ENCODE data around the gene CDC42BPB.

The CDC42BPB gene

GRCh38 chr14:103013028-103013427 is 44.3 kb downstream of the CDC42BPB start:
- Histone ChIP-seq H3K9ac (no peak overlapping the region), H3K9me3 (replicated peaks in 1 of 11) (no peaks in the 10 kb centered on the region), H3K27ac (no peak overlapping the region), H3K4me3 (no peak overlapping the region), H3K36me3 (peaks cover 0 to 6% (median 0%) of the 10 kb centered on the region in 11 experiments; a peak in 1 of 22 replicates), H4K20me1 (peaks cover 0 to 64% (median 0%) of the 10 kb centered on the region in 11 experiments; a peak in 7 of 22 replicates), H3K4me1 (peaks cover 17 to 41% (median 24%) of the 10 kb centered on the region in 10 experiments), H3K4me2 (no peak overlapping the region), H3K27me3 (no peaks in the 10 kb centered on the region)
- TF ChIP-seq Cebpa-rat (IDR thresholded peaks at IDR 0.05): no peak

GRCh38 chr14:103009559-103009958 is 47.8 kb downstream of the CDC42BPB start:
- Histone ChIP-seq H4K20me1 (peaks cover 0 to 34% (median 0%) of the 10 kb centered on the region in 11 experiments; a peak in 3 of 22 replicates), H3K27ac (no peak overlapping the region), H3K4me2 (no peak overlapping the region), H3K27me3 (no peaks in the 10 kb centered on the region), H3K9ac (no peak overlapping the region), H3K4me1 (peaks cover 5 to 24% (median 6%) of the 10 kb centered on the region in 10 experiments), H3K36me3 (peaks cover 0 to 14% (median 0%) of the 10 kb centered on the region in 11 experiments; a peak in 1 of 22 replicates), H3K4me3 (no peak overlapping the region), H3K9me3 (replicated peaks in 1 of 11) (no peaks in the 10 kb centered on the region)
- TF ChIP-seq Cebpa-rat (IDR thresholded peaks at IDR 0.05): no peak

- no peak overlapping the region for H3K27ac ChIP-seq
- no peak overlapping the region for H3K4me3 ChIP-seq
- peaks cover 0 to 14% (median 0%) of the 10 kb centered on the region in 11 experiments; a peak in 1 of 22 replicates for H3K36me3 ChIP-seq
- H3K4me2 ChIP-seq: no peak overlapping the region
- no peak overlapping the region for H3K9ac ChIP-seq
- H3K4me1 ChIP-seq: peaks cover 0 to 17% (median 0%) of the 10 kb centered on the region in 10 experiments; a peak in 8 of 20 replicates
- no peaks in the 10 kb centered on the region for H3K27me3 ChIP-seq
- peaks cover 0 to 27% (median 0%) of the 10 kb centered on the region in 11 experiments; a peak in 4 of 22 replicates for H4K20me1 ChIP-seq
- no peak for TF ChIP-seq Cebpa-rat (IDR thresholded peaks at IDR 0.05)
- H3K9me3 ChIP-seq (replicated peaks in 1 of 11): no peaks in the 10 kb centered on the region
Observed at GRCh38 chr14:103008768-103009357, 48.5 kb downstream of the CDC42BPB start.

GRCh38 chr14:103008126-103008525 is 49.2 kb downstream of the CDC42BPB start:
- Histone ChIP-seq H3K27me3 (no peaks in the 10 kb centered on the region), H3K4me2 (no peak overlapping the region), H3K9ac (no peak overlapping the region), H3K4me3 (no peak overlapping the region), H3K9me3 (replicated peaks in 1 of 11) (no peaks in the 10 kb centered on the region), H3K4me1 (peaks cover 0 to 14% (median 1%) of the 10 kb centered on the region in 10 experiments; a peak in 11 of 20 replicates), H3K27ac (no peak overlapping the region), H3K36me3 (peaks cover 0 to 14% (median 0%) of the 10 kb centered on the region in 11 experiments; a peak in 1 of 22 replicates), H4K20me1 (peaks cover 0 to 21% (median 0%) of the 10 kb centered on the region in 11 experiments; a peak in 4 of 22 replicates)
- TF ChIP-seq Cebpa-rat (IDR thresholded peaks at IDR 0.05): no peak

GRCh38 chr14:103007555-103007954 is 49.8 kb downstream of the CDC42BPB start:
- peaks cover 0 to 14% (median 0%) of the 10 kb centered on the region in 11 experiments; a peak in 2 of 22 replicates for H3K36me3 ChIP-seq
- peaks cover 0 to 19% (median 7%) of the 10 kb centered on the region in 10 experiments; a peak in 14 of 20 replicates for H3K4me1 ChIP-seq
- no peak overlapping the region for H3K4me2 ChIP-seq
- H3K4me3 ChIP-seq: no peak overlapping the region
- peaks cover 0 to 19% (median 0%) of the 10 kb centered on the region in 11 experiments; a peak in 2 of 22 replicates for H4K20me1 ChIP-seq
- H3K27me3 ChIP-seq: no peaks in the 10 kb centered on the region
- no peak overlapping the region for H3K27ac ChIP-seq
- H3K9me3 ChIP-seq (replicated peaks in 1 of 11): no peaks in the 10 kb centered on the region
- H3K9ac ChIP-seq: no peak overlapping the region
- no peak for TF ChIP-seq Cebpa-rat (IDR thresholded peaks at IDR 0.05)

GRCh38 chr14:103006991-103007520 is 50.3 kb downstream of the CDC42BPB start:
- Histone ChIP-seq H3K27me3 (no peaks in the 10 kb centered on the region), H3K36me3 (peaks cover 0 to 15% (median 0%) of the 10 kb centered on the region in 11 experiments; a peak in 3 of 22 replicates), H3K4me2 (no peak overlapping the region; a peak in 1 of 22 replicates), H3K9ac (no peak overlapping the region), H3K4me1 (peaks cover 0 to 20% (median 9%) of the 10 kb centered on the region in 10 experiments; a peak in 14 of 20 replicates), H3K4me3 (no peak overlapping the region), H3K27ac (no peak overlapping the region), H4K20me1 (peaks cover 0 to 19% (median 0%) of the 10 kb centered on the region in 11 experiments; a peak in 2 of 22 replicates), H3K9me3 (replicated peaks in 1 of 11) (no peaks in the 10 kb centered on the region)
- no peak for TF ChIP-seq Cebpa-rat (IDR thresholded peaks at IDR 0.05)

- Histone ChIP-seq H3K9me3 (replicated peaks in 1 of 11) (no peaks in the 10 kb centered on the region), H3K27me3 (no peaks in the 10 kb centered on the region), H3K27ac (no peak overlapping the region), H4K20me1 (peaks cover 0 to 18% (median 0%) of the 10 kb centered on the region in 11 experiments; a peak in 2 of 22 replicates), H3K9ac (no peak overlapping the region), H3K4me1 (peaks cover 0 to 16% (median 9%) of the 10 kb centered on the region in 10 experiments; a peak in 14 of 20 replicates), H3K4me2 (no peak overlapping the region), H3K4me3 (no peak overlapping the region), H3K36me3 (peaks cover 0 to 24% (median 0%) of the 10 kb centered on the region in 11 experiments; a peak in 3 of 22 replicates)
- no peak for TF ChIP-seq Cebpa-rat (IDR thresholded peaks at IDR 0.05)
Observed at GRCh38 chr14:103006106-103006505, 51.2 kb downstream of the CDC42BPB start.

GRCh38 chr14:103003850-103004249 is 53.5 kb downstream of the CDC42BPB start:
- no peaks in the 10 kb centered on the region for H3K9me3 ChIP-seq (replicated peaks in 1 of 11)
- H3K4me3 ChIP-seq: no peak overlapping the region
- peaks cover 0 to 12% (median 8%) of the 10 kb centered on the region in 10 experiments; a peak in 12 of 20 replicates for H3K4me1 ChIP-seq
- no peak for TF ChIP-seq Cebpa-rat (IDR thresholded peaks at IDR 0.05)
- peaks cover 0 to 17% (median 0%) of the 10 kb centered on the region in 11 experiments; a peak in 1 of 22 replicates for H4K20me1 ChIP-seq
- H3K9ac ChIP-seq: no peak overlapping the region
- peaks cover 0 to 43% (median 0%) of the 10 kb centered on the region in 11 experiments; a peak in 4 of 22 replicates for H3K36me3 ChIP-seq
- H3K4me2 ChIP-seq: no peak overlapping the region
- H3K27ac ChIP-seq: no peak overlapping the region
- H3K27me3 ChIP-seq: no peaks in the 10 kb centered on the region

GRCh38 chr14:103003351-103003615 is 54.1 kb downstream of the CDC42BPB start:
- H3K4me3 ChIP-seq: no peak overlapping the region
- H3K4me1 ChIP-seq: peaks cover 0 to 12% (median 8%) of the 10 kb centered on the region in 10 experiments; a peak in 12 of 20 replicates
- H3K27ac ChIP-seq: no peak overlapping the region
- H3K36me3 ChIP-seq: peaks cover 0 to 44% (median 0%) of the 10 kb centered on the region in 11 experiments; a peak in 4 of 22 replicates
- peaks cover 0 to 17% (median 0%) of the 10 kb centered on the region in 11 experiments; a peak in 1 of 22 replicates for H4K20me1 ChIP-seq
- no peak overlapping the region for H3K4me2 ChIP-seq
- H3K9me3 ChIP-seq (replicated peaks in 1 of 11): no peaks in the 10 kb centered on the region
- TF ChIP-seq Cebpa-rat (IDR thresholded peaks at IDR 0.05): no peak
- no peaks in the 10 kb centered on the region for H3K27me3 ChIP-seq
- no peak overlapping the region for H3K9ac ChIP-seq
